ENCODE measurements around the gene RNF148. TPM values are rescaled to one million over a fixed set of nuclear protein-coding genes. Genes with fewer than 3 reads are reported as not detected.

RNF148 gene, protein sequence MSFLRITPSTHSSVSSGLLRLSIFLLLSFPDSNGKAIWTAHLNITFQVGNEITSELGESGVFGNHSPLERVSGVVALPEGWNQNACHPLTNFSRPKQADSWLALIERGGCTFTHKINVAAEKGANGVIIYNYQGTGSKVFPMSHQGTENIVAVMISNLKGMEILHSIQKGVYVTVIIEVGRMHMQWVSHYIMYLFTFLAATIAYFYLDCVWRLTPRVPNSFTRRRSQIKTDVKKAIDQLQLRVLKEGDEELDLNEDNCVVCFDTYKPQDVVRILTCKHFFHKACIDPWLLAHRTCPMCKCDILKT
- total RNA-seq, result 0.78 TPM

DNA sequence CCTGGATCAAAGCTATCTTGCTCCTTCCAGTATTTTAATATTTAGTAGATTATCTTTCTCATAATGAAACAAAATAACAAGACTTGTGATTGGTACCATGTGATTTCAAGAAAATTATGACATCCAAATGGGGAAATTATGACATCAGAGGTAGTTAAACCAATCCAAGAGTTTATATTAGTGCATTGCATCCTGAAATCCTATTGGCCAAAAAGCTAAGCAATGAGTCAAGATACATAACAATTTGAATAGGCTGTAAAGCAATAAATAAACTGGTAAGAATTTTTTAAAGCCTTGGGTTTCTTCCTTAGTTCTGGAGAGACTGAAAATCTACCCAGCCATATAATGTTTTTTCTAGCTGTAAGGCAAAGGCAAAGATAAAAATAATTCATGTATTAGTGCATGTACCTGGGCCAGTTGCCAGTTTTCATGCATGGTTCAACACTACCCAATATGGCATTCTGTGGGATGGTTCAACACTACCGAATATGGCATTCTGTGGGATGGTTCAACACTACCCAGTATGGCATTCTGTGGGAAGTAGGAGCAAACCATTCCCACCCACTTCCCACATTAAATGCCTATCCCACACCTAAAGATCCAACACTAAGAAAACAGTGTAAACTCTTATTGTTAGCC is at the start of gene RNF148:
RNF148 (minus strand) TSS at position 51 of the 639 bp plus-strand sequence. CDS start 172 bp downstream, outside the sequence.
- DNase-seq, result no peak

DNA sequence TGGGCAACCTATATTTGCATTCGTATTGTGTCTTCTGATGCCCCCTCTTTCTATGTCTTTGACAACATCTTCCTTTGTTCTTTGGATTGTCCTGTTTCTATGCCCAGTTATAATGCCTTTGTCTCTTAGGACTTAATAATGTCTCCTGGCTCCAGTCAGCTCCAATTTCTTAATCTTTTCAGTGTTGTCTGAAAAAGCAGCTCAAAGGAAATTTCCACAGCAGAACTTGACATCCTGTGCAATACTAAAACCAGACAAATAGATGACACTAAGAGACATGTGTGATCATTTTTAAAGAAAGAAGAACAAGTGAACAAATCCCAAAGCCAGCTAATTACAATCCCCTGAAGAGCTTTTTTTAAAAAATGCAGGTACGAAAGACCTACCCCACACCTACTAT is 47.7 kb upstream of the RNF148 start:
- DNase-seq, result no peak

DNA sequence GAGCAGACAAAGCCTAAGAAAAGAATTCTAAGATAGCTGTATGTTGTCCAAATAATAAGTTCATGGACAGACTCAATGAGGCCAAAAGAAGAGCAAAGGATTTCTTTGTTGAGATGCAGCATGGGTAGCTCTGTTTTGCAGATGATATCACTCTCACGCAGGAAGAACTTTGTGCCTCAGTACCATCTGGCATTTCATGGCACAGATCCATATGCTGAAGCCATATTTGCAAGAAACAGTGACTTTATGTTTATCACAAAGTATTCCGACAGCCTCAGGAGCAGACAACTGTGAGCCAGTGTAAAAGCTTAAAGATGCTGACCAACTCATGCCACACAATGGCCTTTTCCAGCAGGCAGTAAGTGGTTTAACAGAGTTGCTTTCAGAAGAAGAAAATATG is 45.5 kb upstream of the RNF148 start:
- DNase-seq, result peak; percentile 39

DNA sequence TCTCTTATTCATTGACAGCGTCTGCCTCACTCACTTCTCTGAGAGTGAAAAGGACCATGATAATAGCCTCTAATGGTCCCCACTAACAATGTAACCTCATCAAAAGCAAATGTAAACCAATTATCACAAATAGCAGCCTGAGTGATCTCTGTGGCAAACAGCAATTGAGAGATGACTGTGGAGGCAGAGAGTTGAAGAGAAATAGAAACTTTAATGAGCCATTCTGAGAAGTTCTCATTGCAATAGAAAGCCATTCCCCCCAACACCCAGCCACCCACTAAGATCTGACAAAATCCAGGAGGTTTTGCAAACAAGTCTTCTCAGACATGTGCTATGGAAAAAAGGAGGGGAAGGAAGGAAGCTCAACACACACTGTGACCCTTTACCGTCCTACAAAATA is 44.2 kb upstream of the RNF148 start:
- no peak for DNase-seq

DNA sequence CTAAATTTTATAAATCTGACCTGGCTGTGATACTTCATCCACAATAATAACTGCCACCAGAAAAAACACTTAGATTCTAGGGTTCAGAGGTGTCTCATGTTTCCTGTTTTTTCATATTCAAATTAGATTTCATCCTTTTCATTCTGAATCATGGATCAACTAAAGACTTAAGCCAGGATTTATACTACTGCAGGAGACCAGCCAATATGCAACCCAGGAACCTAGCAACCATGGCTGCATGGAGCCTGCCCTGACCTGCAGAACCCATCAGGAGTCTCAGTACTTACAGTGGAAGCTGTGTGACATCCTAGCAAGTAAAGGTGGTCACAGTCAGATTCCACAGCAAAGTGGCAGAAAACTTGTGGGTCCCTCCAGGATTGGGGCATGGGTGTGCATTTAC is 40.5 kb upstream of the RNF148 start:
- DNase-seq, result no peak

DNA sequence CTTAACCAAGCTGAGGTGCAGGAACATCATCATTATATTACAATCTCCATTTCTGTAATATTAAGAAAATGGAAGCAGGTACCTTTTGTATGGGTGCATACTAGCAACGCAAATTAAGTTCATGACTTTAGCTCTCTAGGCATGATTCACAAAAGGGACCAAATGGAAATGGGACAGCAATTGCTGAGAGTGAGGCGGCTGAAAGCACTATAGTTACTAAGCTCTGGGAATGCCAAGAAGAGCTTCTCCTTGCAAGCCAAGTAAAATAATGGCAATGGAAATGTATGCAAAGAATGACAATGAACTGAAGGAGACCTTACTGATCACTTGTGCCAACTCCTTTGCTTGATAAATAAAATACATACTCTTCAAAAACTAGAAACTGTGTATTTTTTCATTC is 36.2 kb upstream of the RNF148 start:
- DNase-seq, result no peak

DNA sequence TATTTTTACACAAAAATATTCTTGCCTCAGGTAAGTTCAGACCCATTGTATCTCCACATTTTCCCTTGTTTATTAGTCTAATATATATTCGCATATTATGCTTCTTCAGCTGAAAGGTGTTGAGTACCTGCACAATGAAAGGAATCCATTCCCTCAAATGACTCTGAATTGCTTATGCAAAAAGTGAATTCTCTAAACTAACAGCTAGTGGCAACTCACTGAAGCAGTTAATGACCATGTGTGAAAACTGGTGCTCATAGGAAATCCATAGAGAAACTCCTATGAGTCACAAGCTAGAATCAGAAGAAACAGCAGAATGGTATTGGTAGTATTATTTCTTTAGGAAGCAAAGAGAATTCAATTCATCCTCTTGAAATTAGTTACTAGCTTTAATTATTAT is 33.5 kb upstream of the RNF148 start:
- no peak for DNase-seq

DNA sequence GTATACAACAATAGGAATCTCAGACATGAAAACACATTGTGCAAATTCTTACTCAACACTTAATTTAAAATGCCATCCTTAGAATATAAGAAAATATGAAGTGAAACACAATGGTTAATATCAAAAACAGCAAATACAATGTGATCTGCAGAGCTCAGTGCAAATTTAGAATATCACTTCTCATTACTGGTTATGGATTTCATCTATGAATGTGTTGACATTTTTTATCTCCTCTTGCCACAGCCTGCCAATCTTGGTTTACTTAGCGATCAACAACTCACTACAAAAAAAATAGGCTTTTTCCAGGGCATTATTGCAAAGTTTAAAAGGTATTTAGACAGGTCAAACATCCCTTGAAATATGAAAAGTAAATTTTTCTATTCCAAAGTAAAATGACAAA is 25.0 kb upstream of the RNF148 start:
- DNase-seq, result no peak

DNA sequence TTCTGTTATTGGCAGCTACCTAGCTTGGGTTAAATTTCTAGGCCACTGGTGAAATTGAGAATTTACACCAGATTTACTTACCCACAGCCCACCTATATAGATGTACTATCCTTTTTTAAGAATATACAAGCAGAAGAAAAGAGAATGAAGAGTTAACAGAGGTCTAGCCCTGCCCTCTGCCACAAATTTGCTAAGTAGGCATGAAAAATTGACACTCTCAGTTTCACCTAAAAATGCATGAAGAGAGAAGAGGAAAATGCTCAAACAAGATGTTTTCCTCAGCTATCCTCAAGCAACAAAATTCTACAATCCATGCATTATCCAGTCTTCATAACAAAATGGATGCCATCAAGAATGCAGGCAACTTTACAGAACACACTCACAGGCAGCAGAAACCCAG is 24.6 kb upstream of the RNF148 start:
- no peak for DNase-seq

DNA sequence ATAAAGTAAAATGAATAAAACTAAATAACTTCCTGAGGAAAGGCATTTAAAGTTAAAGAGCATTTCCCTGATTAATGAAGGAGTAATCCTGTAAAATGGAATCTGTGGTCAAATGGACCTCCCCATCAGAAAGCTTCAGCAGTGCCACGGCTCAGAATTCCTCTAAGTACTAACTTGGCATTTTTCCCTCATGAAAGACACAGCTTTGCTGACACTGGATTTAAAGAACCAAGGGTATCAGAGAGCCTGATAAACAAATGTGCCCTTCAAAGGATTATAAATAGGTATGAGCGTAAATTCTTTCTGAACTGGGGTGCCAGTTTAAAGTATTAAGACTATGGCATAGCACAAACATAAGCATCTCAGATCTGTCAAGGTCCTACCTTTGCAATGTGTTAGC is 24.2 kb upstream of the RNF148 start:
- DNase-seq, result no peak

DNA sequence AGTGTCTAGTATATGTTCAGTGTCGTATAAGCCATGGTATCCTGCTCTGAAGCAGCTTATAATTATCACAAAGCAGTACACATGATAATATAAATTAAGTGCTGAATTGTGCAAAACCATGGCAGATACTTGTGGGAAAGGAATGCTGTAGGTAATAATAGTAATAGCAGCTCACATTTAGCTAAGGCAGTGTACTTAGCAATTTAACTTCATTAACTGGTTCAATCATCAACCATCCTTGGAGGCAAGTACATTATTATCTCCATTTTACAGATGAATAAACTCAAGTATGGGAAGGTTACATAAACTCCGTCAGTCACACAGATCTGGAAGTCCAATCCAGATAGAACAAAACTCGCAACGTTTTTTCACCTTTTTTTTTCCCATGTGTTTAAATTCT is 21.6 kb upstream of the RNF148 start:
- no peak for DNase-seq

DNA sequence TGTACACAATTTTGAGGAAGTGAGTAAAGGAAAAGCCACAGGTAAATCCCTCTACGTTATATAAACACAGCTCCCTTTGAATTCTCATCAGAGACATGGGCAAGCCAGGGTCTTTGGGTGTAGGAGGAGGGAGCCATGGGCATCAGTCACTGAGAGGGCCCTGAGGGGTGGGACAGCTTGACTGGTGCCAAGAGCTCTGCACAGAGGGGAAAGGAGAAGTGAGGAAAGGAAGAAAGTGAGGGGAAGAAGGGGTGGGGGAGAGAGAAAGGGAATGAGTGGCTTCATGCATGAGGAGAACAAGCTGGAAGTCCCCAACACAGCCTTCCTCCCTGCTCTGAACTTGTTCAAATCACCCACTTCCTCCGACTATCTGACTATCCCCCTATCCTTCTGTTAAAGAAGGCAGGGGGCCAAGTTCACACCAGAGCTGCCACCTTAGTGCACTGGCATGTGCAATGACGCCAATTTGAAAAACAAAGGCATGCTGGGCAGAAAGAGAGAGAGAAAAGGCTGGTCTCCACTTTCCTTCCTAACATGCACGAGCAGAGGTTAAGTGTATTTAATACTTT is 16.4 kb upstream of the RNF148 start:
- DNase-seq, result no peak

DNA sequence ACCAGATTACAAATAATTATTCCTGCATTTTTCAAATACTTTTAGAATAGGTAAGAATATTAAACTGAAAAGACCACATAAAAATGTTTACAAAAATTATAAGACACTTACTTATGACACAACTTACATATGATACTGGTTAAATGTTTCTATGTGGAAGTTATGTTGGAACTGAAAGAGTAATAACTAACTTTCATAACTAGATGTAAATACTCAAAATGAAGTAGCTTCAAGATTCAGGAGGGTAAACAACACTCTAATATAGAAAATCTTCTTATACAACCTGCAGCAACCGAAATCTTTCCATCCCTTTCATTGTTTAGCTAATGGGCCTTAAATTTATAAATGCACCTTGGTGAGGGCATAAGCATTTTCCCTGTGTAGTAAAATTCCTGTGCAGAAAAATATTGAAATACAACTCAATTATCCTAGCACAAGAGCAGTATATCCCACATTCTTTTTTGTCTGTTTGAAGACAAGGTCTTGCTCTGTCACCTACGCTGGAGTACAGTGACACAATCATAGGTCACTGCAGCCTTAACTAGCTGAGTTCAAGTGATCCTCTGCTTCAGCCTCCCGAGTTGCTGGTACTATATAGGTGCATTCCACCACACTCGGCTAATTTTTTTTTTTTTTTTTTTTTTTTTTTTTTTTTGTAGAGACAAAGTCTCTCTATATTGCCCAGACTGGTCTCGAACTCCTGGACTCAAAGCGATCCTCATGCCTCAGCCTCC is 14.8 kb upstream of the RNF148 start:
- DNase-seq, result no peak

DNA sequence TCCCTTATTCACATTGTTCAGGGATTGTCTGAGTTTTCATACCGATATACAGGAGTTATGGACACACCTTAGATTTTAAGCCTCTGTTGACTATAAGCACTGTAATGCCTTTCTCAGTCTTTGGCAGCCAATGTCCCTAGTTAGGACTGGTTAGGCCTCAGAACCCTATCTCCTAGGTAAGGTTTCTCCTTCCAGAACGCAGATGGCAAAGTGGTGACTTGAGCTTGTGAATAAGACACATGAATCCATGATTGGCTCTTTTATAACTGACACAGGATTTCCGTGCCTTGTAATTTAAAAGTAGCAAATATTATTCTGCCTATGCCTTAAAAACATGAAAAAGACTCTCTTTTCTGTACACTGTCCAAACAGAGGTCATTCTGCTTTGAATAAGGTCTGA is 12.5 kb upstream of the RNF148 start:
- no peak for DNase-seq

DNA sequence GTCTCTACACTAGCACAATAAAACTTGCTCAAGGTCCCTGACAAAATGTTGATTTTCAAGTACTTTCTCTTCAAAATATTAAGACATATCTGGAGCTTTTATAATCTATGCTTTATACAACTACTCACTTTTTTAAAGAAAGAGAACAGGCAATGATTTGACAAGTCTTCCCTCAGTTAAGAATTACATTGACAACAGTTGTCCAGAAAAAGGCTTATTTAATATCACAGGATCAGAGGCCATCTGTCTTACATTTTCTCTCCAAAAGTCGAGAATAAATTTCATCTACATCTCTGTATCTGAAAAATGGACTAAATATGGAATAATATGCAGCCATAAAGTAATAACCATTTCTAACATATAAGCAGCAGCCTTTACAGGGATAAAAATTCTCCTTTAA is 8.2 kb upstream of the RNF148 start:
- no peak for DNase-seq

DNA sequence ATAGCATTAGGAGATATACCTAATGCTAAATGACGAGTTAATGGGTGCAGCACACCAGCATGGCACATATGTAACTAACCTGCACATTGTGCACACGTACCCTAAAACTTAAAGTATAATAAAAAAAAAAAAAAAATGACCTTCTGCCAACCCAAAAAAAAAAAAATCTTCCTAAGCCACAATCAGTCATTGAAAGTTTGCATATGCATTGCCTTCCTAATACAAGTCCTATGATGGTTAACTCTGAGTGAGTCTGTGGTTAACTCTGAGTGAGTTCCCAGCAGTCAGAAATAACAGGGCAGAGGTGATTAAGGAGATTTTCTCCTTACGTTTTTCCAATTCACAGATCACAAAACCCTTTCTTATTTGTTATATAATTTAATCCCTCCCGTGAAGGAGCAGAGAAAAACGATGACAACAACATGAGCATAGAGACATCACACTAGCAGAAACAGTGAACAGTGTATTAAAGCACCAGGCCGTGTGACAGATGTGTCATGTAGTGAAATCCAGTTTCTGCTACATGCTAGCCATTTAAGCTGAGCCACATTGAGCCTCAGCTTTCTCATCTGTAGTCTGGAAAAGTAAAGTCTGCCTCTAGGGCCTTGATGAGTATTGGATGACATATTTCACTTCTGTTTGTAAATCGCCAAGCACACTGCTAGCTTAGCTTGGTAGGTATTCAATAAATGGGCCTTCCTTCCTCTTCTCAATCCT is 7.4 kb upstream of the RNF148 start:
- DNase-seq, result no peak

DNA sequence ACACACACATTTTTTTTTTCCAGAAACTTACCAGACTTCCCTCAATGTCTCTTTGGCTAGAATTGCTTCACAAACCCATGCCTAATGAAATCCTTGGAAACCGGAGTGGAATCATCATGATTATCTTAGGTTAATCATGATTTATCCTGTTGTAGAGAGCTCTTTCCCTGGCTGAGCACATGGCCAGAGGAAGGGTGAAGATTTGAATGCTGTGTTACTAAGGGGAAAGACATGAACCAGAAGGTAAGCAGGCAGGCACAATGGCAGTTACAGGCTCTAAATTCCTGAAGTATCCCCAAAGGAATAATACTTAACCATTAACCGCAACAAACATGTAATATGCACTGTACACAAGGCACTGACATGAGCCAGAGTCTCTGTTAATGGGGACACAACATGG is 4.1 kb upstream of the RNF148 start:
- DNase-seq, result no peak

DNA sequence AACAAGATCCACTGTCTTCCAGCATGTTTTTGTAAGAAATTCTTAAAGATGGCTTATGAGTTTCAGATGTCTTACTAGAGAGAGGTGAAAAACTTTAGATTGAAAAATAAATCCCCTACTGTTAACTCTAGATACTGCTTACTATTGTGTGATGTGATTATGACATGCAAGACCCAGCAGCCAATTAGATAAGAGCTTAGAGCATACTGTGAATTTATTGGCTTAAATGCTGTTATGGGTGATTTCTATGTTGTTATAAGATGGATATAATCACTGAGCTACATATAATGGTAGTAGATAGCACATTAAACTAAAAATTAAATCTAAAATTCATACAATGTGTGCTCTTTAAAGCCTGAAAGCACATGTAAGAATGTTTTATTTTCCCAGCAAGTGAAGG is 3.7 kb downstream of the RNF148 start, which contains the start of gene RNF133:
RNF133 (minus strand) TSS at position 101 of the 400 bp plus-strand sequence. CDS start 199 bp downstream, outside the sequence.
- no peak for DNase-seq

DNA sequence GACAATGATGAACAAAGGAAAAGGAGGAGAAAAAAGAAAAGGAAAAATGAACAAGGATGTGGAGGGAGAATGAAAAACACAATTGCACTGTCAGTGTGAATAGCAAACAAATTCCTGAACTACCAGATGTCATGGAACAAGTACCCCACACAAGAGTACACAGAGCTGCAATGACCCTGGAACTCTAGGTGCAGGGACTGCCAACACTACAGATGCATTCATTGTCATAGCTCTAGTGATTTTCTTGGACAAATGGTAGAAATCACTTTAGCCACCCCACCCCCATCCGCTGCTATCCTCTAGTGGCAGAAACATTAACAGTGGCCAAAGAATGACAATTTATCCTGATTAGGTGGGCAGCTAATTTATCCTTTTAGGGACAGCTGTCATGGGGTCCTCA is 6.9 kb downstream of the RNF148 start:
- no peak for DNase-seq

DNA sequence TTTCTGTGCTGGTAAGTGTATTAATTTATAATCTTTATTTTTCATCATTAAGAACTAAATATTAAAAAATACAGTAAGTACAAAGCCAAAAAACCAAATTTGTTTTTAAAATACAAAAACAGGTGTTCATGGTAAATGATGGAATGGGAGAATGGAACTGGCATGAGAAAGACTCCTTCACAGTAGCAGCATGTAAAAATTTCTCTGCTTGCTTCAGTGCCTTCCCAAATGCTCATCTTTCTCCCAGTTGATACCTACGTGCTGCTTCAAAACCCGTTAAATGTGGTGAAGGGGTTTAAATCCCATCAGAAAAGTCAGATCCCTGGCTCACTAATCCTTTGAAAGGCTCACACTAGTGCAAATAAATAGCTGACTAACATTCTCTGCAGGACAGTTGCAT is 8.0 kb downstream of the RNF148 start:
- no peak for DNase-seq

DNA sequence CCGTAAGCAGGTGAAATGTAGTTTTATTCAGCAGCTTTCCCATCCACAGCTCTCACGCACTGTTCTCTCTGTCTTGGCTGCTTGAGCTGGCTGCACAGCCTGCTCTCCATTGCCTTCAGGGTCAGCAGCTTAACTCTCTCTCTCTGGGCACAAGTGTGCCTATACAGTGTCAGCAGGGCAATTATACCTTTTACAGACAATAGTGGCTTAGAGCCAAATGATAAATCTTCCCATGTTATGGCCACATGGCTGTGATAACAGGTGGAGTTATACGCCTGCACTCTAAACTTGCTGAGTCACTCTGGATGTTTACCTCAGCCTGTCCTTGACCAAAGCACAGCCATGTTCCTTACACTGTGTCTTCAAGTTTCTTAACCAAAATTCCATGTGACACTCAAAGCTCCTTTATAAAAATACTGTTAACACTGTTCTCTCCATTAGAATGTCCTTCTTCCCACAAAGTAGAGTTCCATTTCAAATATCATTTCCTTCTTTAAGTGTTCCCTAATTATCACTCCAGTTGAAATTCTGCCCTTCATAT is 9.9 kb downstream of the RNF148 start:
- DNase-seq, result no peak

DNA sequence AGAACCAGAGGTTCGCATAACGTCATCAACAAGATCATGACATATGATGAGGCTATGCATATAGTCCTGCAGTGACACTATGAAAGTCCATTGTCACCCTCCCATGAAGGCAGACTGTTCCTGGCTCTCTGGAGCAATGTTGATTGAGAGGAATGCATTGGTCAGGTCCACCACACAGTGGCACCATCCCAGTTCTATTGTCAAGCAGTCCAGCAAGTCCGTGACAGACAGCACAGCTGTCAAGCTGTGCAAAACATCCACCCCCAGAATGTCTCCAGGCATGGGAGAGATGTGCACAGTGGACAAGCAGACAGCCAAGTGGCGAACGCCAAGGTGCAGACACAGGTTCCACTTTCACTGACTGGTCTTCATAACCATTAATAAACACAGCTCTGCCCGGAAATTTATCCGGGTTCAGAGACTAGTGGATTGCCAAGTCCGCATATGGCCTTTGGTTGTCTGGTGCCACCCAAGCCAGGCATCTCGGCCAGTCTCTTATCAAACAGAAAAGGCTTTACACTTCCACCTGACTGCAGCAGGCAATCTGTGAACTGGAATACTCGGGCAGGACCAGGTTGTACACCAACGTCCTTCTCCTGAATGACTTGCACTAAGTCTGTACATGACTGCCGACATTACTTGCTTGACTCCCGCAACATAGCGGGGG is 11.0 kb downstream of the RNF148 start:
- no peak for DNase-seq
